Activated T-cell treated with anti-CD3 and anti-CD28 coated beads for 24 hours (primary cell): Measurements from ENCODE around the gene ADAM10.
"Not testable (repeated sequence)": the region's sequence is repeated elsewhere in the genome, so short reads cannot be mapped to it uniquely, and the experiment has no call there.

Experiments used
- DNase-seq: peaks from one replicate; pipeline ENCODE4 v3.0.0-alpha.2; 2020; ENCODE audit warnings: low read depth

Gene ADAM10

DNA sequence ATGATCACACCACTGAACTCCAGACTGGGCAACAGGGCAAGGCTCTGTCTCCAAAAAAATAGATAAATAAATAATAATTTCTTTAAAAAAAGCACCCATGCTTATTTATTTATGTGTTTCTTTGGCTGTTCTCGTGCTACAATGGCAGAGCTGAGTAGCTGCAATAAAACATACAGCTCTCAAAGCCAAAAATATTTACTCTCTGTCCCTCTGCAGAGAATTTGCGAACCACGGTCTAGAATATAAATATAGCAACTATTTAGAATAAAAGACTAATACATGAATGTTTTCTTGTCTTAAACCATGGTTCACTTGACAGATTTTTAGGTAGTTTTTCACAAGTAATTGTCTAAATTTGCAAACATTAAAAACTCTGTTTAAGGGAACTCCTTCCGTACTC, 72.7 kb downstream of the ADAM10 start:
- no peak for DNase-seq

DNA sequence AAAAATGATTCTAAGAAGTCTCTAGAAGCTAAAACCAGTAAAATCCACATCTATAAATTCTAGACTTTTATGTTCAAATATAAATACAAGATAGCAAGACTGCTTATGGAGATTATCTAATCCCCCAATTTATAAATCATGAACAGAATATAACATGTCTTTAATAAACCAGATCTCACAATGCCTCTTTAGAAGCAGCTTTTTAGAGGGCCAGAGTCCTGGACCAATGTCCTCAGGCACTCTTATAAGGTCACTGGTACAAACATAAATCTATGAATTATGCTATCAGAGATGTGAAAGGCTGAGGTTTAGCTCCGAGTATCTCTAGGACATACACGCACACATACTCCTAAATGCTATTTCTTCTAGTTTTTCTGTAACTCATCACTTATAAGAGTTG, 78.3 kb downstream of the ADAM10 start:
- no peak for DNase-seq

DNA sequence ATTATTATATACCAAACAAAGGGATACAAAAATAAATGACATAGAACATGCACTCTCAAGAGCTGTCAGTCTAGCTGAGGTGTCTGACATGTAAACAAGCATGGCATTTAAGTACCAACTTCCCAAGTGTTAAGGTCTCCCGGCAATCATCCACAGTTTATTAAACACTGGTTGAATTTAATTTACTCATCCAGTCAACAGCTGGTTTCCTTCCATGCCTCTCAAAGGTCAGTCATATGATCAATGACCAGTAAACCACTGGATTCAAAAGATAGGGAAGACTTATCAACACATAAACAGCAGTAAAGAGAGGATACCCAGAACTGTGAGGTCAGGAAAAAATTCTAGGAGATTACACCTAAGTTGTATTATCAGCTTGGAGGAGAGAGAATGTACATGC, 80.4 kb downstream of the ADAM10 start:
- DNase-seq = no peak

DNA sequence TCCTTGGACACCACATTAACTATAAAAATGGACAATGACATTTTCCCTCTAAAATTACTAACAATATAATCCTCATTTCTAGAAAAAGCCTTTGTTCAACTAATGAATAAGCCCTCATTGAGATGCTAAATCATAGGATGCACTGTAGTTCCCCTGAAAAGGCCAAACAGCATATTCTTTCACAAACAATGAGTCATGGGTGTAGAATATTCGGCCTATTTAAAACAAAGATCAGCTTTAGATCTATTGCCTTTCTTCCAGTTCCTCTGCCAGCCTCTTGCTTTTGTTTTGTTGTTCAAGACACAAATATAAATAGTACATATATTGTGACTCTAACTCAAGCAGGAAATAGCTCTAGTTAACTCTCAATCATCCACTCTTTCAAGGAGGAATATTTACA, 82.5 kb downstream of the ADAM10 start:
- no peak for DNase-seq

DNA sequence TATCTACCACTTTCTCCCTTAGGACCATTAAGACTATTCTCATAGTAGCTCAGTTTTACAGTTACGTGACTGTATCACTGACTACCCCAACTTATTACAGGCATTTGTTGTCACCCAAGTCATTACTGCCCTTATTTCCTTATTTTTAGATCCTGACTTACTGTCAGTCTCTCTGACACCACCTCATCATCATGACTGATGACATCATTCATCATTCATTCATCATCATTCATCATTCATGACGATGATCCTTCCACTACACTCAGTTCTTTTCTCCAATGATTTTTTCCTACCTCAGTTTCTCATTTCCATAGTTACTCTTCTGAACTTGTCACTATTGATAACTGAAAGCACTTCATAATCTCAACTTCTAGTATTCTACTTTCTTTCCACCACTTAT, 83.8 kb downstream of the ADAM10 start:
- DNase-seq = no peak

DNA sequence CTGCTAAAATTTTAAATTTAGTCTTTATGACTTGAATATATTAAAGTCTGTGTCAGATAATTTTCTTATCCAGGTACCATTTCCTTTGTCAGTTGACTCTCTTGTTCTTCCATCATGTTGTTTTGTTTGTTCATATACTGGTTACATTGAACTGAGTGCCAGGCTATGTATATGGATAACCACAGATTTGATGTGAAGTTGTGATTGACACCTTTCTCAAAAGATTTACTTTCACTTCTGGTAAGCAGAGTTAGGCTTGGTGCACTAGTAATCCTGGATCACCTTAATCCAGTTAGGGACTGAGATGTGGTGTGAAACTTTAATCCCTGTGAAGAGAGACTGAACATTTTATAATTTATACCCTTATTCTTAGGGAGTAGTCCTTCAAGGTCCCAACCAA, 99.4 kb downstream of the ADAM10 start:
- no peak for DNase-seq

DNA sequence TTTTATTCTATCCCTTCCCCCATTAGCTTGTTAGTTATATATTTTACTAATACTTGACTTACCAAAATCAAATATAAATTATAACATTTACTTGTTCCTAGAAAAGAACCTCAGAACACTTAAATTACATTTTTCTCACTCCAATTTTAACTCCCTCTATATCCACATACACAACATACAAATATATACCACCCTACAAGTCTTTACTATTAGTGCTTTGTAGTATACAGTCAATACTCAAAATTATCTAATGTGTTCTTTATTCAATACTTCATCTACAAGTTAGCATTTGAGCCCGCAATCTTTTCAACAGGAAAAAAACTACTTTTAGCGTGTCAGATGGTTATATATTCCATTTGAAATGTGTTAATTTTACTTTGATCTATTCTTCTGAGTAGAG, 100.3 kb downstream of the ADAM10 start:
- DNase-seq = no peak

DNA sequence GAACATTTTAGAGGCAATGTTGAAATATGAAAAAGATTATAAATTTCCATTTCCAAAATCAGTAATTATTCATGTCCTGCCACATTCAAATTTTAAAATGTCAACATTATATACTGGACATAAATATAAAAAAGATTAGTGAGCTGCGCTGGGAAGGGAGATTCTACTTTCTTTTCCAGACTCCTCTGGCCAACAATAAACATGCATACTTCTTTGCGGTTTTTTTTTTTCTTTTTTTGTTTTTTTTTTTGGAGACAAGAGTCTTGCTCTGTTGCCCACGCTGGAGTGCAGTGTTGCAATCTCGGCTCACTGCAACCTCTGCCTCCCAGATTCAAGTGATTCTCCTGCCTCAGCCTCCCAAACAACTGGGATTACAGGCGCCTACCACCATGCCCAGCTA, 105.5 kb downstream of the ADAM10 start:
- no peak for DNase-seq

DNA sequence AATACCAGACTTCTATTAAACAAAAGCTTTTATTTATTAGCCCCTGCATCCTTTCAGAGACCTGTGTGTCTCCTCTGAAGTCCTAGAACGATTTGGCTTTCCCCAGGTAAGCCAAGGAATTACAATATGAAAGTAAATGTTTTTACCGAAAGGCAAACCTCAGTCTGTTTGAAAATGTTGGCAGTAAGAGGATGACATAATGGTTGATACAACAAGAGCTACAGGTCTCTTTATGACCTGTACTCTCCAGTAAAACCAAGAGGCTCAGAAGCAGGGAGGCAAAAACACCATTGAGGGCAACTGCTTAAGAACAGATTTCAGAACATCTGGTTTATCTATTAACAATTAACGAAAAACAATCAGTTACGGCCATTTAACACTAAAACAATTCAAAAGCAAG, 107.8 kb downstream of the ADAM10 start:
- DNase-seq = no peak

DNA sequence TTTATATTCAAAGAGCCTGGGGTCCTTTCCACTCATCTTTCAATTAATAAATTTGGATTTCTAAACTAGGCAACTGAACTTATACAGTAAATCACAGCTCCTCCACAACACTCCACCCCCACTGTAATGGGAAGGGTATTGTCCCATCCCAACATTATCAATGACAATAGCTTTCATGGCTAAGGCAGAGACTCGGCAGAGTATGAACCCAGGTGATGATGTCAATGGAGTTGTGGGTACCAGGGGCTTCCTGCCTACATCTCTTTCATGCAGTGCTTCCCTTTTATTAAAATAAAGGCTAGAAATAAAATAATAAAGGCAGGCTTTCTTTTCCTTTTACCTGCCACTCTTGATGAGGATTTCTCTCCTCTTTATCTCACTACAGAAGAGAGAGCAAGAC, 109.5 kb downstream of the ADAM10 start:
- DNase-seq = no peak

DNA sequence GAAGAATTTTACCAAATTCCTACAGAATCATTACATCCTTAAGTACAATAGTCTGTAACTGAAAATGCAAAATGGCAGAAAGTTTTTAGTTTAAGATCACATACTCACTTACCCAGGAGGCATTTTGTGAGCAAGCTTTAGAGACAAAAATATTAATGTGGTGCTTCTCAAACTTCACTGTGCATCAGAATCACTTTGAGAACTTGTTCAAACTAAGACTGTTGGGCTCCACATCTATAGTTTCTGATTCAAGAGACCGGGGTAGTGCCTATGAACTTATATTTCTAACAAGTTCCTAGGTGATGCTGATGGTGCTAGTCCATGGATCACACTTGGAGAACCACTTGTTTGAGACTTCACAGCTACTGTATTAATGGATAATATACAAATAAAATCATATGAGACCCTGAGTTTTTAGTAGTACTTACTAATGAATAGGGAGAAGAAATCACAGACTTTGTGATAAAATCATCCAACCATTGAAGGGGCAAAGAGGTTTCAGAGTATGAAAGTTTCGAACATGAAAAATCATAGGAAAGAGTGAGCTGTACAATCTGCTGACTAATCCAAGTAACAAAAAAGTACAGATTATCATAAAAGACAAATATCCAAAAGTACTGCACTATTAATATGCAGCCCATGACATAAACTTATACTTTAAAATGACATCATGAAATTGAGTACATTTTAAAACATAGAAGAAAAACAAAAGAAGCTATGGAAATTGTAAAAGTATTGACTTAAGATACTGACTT, 110.3 kb downstream of the ADAM10 start:
- DNase-seq = no peak

DNA sequence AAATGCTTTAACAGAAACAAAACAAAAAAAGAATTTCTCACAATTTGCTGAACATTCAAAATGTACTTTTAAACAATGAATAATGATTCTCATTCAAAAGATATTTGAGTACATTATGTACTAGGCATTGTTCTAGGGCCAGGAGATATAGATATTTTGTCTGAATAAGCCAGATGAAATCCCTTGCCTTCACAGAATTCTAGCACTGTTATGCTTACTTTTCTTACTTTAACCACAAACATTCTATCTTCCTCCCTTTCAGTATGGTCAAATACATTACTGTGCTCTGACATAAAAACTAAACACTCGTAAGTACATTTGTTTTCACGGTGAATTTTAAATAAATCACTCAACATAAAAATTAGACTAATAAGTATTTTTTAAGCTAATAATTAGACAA, 116.7 kb downstream of the ADAM10 start:
- no peak for DNase-seq

DNA sequence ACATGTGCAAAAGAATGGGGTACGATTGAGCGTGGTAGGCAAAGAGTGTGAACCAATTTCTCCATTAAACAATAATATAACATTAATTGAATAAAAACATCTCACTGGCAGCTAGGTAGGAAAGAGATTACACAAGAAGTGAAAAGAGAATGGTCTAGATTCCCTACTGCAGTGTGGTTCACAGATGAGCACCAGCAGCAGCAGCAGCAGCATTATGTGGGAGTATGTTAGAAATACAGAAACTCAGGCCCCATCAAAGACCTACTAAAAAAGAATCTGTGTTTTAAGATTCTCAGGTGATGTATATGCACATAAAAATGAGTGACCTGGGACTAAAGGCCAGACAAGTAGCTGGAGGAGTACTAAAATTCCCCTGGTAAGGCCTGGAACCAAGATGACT, 118.2 kb downstream of the ADAM10 start:
- no peak for DNase-seq

DNA sequence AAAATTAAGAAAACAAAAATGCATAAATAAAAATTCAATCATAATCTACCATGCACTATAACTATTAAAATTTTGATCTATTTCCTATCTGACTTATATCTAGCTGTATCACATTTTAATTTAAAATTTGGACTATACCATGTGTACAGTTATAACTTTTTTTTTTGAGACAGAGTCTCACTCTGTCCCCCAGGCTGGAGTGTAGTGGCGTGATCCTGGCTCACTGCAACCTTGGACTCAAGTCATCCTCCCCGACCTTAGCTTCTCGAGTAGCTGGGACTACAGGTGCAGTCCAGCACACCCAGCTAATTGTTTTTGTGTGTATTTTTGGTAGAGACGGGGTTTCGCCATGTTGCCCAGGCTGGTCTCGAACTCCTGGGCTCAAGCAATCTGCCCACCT, 119.9 kb downstream of the ADAM10 start:
- DNase-seq = no peak

DNA sequence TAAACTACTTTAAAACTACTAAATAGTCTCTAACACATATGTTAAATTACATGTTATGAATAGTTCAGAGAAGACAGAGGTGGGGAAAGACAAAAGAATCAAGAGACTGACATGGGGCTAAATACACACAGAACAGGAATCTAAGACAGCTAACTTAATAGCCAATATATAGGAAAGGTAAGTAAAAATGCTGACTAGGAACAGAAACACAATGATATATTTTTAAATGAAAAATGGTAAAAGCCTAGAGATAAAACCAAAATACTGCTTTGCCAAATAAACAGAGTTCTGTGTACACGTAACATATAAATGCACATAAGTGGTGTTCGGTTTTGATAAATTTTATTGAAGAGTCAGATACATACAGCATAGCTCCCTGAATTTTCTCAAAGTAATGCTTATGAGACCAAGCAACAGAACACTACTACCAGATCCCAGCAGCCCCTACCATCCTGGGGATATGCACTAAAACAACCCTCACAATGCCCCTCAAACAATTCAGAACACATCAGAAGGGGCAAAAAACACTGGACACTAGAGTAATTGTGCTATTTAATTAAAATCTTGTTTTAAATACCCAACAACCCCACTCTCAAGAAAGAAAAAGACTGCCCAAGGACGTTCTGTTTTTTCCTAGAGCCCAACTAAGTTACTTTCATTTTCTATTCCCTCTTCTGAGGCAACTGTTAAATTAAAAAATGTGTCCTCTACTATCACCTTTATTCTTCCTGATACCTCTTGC, 121.1 kb downstream of the ADAM10 start:
- DNase-seq = no peak

DNA sequence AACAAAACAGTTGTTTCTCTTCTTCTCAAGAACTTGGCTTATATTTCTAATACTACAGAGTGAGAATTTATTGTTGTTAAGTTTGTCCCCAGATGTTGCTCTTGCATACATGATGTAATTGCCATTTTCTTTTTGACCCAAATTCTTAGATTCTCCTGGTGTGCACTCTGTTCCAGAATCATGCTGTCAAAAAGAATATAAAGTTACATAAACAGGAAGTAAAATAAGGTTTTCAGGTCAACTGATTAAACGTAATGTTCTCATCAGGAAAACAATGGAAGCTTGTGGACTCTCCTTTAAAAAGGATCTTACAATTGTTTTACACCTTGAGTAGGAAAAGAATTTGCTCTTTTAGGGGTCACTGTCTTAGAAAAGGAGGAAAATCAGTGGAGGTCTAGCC, 121.8 kb downstream of the ADAM10 start:
- DNase-seq = no peak

DNA sequence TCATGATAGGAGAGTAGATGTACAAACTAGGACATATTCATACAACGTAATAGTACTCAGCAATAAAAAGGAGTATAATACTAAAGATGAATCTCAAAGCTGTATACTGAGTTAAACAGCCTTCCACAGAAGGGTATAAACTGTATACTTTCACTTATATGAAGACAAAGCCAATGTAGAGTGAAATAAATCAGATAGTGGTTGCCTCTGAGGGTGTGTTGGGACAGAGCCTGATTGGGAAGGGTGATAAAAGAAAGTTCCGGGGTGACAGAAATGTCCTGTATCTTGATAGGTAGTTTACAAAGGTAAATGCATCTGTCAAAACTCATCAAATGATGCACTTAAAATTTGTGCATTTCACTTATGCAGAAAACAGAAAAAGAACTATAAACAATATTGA, 122.5 kb downstream of the ADAM10 start:
- DNase-seq = no peak

DNA sequence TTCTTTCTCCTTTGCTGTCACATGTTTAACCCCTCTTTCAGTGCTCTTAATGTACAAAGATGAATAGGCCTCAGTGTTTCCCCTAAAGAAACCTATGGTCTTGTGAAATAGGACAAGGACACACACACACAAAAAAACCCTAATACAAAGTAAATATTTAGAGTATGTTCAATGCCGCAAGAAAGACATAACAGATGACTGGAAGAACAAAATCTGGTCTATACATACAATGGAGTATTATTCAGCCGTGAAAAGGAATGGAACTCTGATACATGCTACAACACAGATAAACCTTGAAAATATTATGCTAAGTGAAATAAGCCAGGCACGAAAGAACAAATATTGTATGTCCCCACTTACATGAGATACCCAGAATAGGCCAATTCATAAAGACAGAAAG, 123.1 kb downstream of the ADAM10 start:
- no peak for DNase-seq

DNA sequence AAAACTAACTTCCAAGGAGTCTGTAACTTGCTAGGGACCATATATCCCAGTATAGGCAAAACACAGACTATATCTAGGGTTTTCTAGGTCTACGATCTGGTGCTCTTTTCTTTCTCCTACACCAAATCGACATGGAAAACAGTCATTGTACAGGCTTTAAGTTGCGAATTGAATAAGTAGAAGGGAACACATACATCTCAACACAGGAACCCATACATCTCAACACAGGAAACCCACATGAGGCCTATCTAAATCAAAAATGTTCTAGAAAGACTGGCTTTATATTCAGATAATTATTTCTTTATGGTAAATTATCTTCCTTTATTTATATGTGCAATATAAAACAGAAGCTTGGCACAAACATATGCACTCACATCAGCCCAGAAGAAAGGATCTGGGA, 126.6 kb downstream of the ADAM10 start:
- DNase-seq = no peak

DNA sequence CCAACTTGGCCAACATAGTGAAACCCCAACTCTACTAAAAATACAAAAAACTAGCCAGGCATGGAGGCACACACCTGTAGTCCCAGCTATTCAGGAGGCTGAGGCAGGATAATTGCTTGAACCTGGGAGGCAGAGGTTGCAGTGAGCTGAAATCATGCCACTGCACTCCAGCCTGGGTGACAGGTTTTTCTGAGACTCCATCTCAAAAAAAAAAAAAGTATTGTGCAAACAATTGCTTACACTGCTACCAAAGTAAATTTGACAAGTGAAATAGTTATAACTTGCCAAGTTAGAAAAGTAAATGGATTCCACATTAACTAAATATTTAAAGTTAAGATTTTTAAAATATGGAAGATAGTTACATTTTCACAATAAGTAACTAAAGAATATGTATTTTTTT, 129.2 kb downstream of the ADAM10 start:
- not testable (repeated sequence) for DNase-seq

DNA sequence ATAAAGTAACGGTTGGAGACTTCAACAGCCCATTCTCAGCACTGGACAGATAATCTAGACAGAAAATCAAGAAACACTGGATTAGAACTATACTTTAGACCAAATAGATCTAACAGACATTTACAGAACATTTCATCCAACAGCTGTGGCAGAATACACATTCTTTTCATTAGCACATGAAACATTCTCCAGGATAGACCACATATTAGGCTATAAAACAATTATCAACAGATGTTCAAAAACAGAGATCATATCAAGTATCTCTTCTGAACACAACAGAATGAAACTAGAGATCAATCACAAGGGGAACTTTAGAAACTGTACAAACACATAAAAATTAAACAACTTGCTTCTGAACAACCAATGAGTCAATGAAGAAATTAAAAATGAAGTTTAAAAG, 133.3 kb downstream of the ADAM10 start:
- DNase-seq = no peak

DNA sequence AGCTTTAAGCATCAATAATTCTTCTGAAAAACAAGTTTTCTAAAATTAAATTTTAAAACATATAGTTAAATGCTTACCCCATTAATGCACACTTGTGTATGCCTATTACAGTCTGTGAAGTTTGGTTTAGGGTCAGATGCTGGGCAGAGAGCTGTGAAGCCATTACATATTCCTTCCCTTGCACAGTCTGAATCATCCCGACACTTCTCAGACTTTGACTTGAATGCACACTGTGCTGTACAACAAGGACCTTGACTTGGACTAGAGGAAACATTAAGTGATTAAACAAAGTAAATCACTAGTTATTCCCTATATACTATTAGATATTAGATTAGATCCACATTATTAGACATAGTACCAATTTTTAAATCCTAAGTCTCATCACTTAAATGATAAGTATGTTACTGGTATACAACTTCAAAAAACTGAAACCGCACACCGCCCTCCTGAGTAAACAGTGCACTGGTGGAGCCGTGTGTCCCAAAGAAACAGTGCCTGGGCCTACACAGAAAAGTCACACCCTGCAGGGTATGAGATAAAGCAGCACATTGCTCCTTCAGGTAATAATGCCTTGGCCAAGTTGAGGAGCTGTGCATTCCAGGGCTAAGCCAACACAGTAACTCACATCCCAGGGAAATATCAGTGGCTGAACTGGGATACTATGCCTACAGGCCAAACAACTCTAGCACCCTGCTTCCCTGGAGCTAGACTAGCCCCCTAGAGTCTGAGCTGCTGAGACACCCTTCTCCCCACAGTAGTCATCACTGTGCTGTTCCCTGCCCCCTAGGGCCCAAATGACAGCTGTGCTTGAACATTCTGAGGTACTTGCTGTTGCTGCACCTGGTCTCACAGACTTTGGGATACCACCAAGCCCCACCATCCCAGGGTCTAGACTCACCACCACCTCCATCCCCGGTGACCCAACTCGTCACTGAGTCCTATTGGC, 137.5 kb downstream of the ADAM10 start:
- no peak for DNase-seq

DNA sequence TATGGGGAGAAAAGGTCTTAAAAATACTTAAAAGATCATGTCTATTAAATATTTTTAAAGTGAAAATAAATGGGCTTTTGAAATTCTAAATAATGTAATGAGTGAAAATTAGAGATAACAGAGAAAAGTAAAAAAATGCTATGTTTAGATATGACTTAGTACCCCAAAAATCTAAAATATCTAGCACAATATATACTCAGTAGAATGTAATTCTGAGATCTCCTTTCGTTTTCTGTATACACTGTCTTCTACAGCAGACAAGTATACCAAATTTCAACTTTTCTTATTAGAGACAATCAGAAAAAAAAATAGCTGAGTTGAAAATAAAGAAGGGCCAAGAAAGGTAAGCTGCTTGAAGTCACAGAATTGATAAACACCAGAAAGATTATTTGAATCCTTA, 140.8 kb downstream of the ADAM10 start:
- DNase-seq = no peak
